ENCODE data around the gene INHBB. TPM values are rescaled to one million over a fixed set of nuclear protein-coding genes. Genes with fewer than 3 reads are reported as not detected.
A peak's percentile ranks its signal among the peaks of the same experiment; 100 is the strongest.
"Not testable (repeated sequence)": the region's sequence is repeated elsewhere in the genome, so short reads cannot be mapped to it uniquely, and the experiment has no call there.

INHBB gene
- total RNA-seq, 2 donors from 2014 or later = 5.8 to 9.9 TPM

DNA sequence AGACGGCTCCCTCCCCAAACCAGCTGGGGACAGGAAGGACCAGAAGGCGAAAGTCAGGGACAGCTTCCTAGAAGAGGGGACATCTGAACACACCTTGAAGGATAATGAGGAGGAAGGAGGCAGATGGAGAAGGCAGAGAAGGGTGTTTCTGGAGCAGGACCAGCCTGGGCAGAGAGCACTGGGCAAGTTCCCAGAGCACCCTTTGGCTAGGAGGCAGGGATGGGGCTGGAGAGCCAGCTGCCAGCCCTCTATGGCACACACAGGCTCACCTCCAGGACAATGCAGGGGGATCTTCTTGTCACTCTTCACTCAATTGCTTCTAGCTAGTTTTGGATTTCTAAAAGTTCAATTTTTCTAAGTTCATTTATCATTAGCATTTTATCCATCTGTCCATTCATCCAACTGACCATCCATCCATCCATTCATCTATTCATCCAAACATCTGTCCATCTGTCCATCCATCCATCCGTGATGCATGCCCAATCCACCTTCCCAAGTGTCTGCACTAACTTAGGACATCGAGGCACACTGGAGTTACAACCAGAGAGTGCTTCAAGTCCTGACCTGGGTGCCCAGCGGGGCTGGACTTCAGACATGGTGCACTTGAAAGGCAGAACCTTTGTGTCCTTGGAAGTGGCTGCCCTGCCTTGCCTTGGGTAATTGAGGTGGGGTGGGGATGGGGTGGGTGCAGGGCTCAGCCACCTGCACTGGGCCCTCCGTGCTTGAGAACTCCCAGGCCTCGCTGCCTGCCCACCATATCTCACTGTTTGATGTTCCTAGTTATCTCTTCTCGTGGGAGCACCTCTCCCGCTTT lies 42.5 kb downstream of the INHBB start:
- DNase-seq (ENCODE audit: low spot score) = peak; percentile 55
- intact Hi-C loops (cut with DNase I) = no loop called here

DNA sequence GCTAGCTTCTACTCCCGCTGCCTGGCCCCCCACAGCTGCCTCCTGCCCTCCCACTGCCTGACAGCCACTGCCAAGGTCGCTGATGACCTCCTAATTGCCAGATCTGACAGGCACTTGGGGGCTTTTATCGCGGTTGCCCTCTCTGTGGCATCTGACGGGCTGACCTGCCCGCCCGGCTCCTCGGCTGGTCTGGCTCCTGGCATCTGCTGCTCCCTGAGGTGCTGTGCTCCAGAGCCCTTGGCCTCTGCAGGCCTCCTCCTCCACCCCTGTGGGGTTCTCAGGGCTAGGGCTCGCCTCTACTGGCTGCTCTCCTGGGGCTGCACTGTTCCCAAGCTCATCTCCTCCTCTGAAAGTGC lies 43.1 kb downstream of the INHBB start:
- DNase-seq (ENCODE audit: low spot score) = peak; percentile 70

DNA sequence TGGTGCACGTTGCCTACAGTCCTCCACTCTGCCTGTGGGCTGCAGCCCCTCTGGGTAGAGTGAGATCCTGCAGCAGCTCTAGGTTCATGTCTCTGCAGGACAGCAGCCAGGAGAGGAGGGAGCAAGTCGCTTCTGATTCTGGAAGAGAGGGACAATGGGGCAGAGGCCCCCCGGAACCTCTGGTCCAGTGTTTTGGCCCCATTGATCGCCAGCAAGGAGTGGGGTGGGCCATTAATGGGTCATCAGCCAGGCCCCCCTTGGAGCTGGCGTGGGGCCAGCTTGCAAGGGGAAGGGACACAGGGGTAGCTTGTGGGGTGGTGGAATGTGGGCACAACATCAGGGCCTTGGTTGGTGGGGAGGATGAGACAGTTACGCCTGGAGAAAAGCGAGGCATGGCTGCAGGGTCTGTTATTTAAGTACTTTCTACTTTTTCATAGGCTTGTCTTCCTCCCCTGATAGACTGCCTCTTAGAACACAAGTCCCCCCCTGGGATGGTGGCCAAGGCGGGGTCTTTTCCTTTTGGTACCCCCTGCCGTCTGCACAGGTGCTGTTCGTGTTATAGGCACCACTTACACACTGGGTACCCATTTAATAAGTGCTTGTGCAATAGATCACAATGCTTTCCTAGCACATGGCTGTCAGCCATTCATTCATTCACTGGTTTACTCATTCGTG lies 44.6 kb downstream of the INHBB start:
- DNase-seq (ENCODE audit: low spot score) = peak; percentile 64
- intact Hi-C loops (cut with DNase I) = no loop called here

More for the DNA sequence above, 43.1 kb downstream of the INHBB start:
- intact Hi-C loops (cut with DNase I) = no loop called here

DNA sequence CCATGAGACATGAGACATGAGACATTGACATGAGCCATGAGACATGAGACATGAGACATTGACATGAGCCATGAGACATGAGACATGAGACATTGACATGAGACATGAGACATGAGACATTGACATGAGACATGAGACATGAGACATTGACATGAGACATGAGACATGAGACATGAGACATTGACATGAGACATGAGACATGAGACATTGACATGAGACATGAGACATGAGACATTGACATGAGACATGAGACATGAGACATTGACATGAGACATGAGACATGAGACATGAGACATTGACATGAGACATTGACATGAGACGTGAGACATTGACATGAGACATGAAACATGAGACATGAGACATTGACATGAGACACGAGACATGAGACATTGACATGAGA lies 45.4 kb downstream of the INHBB start:
- DNase-seq (ENCODE audit: low spot score); intact Hi-C loops (cut with DNase I): not testable (repeated sequence)

DNA sequence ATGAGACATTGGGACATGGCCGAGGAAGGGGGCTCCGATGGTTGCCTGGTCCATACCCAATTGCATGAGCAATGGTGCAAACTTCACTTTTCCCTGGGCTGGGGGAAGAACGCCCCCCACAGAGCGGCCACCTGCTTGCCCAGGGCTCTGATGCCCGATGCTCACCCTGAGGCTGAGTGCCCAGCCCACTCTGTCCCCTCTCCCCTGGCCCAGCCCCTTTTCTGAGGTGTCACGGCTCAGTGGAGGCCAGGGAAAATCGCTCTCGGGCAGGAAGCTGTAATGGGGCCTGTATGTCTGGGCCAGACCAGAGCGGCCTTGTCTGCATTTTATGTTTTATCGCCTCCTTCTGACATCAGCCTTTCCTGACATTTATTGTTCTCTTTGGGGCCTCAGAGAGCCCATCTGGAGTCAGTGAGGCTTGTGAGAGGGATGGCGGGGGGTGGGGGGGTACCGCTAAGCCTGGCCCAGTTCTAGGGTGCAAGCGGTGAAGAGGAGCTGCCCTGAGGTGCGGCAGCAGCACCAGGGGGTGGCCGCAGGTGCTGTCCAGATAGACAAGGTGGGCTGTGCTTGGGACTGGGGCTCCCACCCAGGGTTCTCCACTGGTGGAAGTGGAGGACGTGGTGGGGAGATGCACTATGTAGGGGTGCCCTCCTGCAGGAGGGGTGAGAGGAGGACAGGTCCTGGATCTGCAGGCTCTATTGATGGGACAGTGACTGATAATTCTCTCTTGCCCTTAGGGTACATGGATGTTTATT lies 46.2 kb downstream of the INHBB start:
- DNase-seq (ENCODE audit: low spot score) = peak; percentile 62
- intact Hi-C loops (cut with DNase I) = no loop called here

DNA sequence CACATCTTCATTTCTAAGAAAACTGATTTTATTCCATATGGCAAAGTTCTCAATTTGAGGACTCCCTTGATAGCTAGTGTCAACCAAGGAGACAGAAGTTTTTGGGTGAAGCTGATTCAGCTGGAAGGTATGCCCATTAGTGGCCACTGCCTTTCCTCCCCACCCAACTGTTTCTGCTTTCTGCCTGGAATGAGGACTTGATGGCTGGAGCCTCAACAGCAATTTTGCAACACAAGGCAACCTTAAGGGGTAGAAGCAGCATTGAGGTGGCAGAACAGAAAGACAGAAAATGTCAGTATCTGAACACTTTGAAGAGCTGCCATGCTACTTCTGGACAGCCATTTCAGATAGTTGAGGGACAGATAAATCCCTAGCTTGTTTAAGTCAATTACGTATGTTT lies 47.0 kb downstream of the INHBB start:
- intact Hi-C loops (cut with DNase I) = no loop called here
- no peak for DNase-seq (ENCODE audit: low spot score)

DNA sequence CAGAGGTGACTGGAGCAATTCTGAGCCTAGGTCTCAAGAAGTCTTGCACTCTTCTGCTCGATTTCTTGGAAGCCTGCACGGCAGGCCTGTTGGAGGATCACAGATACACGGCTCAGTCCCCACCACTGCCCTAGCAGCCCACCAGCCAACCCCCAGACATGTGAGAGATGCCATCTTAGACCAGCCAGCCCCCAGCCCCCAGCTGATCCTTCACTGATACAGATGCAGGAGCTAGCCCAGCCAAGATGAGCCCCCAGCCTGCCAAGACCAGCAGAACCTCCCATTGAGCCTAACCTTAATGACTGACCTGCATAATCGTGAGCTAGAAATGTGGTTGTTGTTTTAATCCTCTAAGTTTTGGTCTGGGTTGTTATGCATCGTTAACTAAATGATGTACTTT lies 47.5 kb downstream of the INHBB start:
- DNase-seq (ENCODE audit: low spot score) = peak; percentile 52
- intact Hi-C loops (cut with DNase I) = no loop called here

DNA sequence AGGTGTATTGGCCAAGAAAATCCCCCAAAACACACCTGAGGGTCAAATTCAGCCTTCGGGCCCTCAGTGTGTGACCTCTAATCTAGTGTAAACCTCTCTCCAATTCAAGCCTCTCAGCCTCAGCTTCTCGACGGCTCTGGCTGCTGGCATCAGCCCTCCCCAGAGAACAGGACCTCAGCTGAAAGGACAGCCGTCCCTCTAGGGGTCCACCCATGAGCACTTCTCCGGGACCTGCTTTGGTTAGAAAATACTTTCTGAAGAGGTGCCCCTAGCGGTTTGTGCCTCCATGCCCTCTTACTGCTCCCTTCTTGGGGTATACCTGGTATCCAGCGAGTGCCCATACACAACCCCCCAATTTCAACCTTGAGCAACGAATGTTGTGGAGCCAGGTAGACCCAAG lies 48.8 kb downstream of the INHBB start:
- intact Hi-C loops (cut with DNase I) = no loop called here
- peak; percentile 54 for DNase-seq (ENCODE audit: low spot score)

DNA sequence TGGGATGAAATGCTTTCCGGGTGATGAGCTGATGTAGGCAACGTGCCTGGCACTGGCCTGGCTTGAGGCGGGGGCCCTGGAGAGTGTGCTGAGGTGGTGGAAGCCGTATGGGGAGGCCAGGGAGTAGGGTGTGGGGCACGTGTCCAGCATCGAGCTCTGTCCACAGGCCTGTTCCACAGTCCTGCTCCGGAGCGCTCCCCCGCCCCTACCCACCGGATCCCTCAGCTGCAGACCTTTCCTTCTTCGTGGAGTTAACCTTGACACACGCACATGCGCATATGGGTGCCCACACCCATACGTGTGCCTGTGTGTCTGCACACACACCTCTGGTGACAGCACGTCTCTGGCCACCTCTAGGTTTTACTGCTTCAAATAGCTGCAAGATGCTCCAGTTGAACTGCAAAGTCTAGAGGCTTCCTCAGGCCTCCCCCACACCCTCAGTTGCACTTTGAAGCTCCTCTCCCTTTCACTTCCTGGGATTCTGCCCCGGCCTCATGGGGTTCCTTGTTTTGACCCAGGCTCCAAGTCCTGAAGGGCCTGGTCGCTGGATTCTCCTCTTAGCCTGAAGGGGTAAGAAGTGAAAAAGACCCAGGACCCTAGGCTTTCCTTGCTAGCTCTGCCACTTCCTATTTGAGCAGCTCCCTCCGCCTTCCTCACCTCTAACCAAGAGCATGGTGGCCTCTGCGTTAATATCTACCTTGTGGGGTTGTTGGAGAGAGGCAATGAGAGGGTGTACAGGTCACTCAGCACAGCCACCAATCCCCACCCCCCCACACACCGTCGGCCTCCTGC lies 49.5 kb downstream of the INHBB start:
- intact Hi-C loops (cut with DNase I) = no loop called here
- DNase-seq (ENCODE audit: low spot score) = peak; percentile 73

DNA sequence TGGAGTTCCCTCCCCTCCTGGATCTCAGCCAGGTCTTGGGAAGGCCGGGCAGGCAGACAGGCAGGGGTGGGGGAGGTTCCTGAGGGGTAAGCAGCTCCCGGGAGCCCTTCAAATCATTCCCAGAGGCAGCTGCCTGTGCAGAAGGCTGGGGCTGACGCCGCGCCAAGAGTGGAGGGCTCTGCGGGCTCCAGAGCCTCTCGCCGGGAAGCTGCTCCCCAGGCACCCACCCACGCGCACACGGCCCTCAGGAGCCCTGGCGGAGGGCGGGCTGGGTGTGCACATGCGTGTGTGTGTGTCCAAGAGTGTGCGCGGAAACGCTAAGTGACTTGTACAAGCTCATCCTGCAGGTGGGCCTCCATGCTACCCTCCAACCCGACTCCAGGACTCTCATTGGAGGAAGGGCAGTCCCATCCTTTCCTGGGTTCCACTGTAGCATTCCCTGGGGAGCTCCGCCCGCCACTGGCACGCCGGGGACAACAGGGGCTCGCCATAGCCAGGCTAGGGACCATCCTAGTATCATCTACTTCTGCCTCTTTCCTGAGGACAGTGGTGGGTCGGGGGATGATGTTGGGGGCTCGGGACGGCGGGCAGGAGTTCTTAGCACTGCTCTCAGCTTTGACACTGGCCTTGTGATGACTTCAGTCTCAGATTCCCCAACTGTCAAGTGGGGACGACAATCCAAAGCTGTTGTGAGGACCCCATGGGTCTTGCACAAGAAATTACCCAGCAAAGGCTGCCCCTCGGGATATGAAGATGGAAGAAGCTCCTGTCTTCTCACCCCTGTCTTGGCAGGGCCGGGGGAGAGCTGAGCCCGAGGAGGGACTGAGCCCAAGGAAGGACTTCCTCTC lies 50.3 kb downstream of the INHBB start:
- intact Hi-C loops (cut with DNase I) = no loop called here
- peak; percentile 75 for DNase-seq (ENCODE audit: low spot score)

DNA sequence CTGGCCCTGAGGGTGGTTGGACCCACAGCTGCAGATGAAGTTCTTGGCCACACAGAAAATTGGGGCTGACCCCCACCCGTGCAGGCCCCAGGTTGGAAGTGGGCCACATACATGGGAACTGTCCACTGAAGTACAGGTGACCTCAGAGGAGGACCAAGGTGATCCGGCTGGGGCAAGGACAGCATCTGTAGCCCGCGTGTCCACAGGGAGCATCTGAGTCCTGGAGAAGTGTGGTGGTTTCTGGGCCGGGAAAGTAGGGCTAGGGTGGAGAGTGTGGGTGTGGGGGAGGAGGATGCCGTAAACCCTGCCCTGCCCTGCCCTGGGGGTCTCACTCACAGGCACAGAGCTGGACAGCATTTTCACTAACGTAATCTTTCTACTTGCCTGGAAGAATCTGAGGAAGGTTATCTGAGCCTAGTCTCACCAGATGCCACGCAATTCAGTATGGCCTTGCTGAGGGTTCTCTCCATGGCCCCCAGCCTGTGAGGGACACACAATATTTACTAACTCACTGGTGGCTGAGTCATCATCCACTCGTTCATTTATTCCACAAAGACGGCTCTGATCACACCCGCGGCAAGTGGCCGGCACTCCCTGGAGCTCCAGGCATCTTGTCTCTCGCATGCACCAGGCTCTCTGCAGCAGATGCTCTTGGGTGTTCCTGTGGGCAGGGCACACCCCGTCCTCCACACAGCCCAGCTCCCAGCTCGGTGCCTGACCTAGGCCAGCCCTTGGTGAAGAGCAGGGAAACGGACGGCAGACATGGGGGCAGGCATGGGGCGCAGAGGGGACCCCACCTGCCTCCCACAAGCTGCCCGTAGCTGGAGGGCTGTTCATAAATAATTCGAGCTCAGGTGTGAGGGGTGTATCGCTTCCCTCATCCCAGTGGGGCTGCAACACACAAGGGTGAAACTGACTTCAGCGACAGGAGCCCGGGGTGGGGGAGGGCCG lies 51.2 kb downstream of the INHBB start:
- intact Hi-C loops (cut with DNase I) = no loop called here
- peak; percentile 74 for DNase-seq (ENCODE audit: low spot score)

DNA sequence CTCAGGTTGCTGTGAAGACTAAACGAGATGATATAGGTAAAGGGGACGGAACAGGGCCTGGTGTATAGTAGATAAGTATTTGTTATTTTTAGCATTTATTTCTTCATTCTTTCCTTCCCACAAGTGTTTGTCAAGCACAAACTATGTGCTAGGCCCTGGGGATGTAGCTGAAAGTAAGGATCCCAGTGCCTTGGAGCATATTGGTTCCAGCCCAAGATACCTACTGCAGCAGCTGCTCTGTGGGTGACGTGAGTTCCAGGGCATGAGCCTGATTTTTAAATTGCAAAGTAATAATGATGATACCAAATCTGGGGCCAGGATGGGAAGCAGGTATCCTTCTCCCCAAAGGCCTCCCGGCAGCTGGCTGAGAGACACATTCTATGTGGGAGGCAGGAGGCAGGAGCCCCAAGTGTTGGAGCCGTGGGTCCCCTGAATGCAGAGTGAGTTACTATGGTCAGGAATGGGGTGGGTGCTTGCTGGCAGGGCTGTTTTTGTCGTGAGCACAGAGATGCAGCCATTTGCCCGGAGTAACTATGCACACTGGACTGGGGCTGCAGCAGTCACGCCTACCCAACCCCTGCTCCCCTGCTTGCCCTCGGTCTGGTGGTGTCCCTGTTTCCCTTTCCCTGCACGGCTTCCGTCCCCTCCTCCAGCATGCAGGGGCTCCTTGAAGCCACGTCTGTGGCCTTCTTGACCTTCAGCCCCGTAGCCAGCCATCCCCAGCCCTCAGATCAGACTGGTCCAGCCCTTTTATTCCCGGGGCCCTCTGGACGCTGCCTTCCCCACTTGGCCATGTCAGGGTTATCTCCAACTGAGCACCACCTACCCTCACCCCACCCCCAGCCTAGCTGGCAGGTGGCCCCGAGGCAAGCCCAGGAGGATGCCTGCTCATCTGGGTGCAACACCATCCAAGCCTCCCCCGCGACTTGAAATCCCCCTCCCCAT lies 52.4 kb downstream of the INHBB start:
- intact Hi-C loops (cut with DNase I) = no loop called here
- DNase-seq (ENCODE audit: low spot score) = peak; percentile 77

DNA sequence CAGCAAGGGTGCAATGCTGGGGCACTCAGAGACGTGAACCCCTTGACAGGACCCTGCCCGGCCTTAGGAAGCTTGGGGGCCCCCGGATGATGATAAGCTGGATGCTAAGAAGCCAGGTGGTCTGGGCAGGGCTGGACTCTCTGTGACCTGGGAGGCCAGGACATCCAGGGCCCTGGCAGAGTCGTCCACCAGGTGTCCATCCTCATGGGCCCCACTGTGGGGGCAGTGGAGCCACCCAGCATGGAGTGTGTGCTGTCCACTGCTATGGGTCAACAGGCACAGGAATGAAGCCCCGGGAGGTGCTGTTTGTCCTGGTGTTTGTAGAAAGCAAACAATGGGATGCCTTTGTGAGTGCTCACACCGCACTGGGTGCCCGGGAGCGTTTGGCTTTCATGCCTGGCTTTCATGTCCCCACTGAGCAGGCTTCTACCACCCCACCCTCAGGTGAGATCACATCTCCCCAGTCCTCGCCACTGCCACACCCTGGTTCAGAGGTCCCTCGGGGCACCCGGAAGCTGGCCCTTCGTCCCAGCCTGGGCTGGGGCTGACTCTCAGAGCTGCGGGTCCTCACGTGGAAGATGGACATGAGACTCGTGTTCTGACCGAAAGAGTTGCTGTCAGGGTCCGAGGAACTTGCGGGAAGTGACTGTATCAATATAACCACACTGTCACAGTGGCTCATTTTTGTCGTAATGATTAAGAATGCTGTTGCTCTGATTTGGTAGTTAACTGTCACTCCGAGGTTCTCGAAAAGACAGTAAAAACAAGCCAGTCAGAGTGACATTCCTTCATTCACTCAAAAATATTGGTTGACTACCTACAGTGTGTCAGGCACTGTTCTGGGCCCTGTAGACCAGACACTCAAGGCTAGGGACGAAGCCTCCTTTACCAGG lies 53.3 kb downstream of the INHBB start:
- intact Hi-C loops (cut with DNase I) = no loop called here
- peak; percentile 69 for DNase-seq (ENCODE audit: low spot score)

DNA sequence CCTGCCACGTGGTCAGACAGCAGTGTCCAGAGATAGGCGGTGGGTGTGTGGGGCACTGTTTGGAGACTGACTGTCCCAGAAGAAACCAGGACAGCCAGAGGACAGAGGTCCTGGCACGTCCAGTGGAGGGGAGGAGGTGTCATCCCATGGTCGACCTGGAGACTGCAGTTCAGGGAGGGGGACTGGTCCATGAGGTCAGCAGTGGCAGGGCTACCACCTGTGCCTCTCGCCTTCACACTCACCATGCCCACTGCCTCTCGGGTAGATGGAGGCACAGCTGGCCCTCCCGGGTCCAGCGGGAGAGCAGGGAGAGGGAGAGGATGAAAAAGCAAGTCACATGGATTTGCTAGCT lies 53.9 kb downstream of the INHBB start:
- no peak for DNase-seq (ENCODE audit: low spot score)
- intact Hi-C loops (cut with DNase I) = no loop called here

DNA sequence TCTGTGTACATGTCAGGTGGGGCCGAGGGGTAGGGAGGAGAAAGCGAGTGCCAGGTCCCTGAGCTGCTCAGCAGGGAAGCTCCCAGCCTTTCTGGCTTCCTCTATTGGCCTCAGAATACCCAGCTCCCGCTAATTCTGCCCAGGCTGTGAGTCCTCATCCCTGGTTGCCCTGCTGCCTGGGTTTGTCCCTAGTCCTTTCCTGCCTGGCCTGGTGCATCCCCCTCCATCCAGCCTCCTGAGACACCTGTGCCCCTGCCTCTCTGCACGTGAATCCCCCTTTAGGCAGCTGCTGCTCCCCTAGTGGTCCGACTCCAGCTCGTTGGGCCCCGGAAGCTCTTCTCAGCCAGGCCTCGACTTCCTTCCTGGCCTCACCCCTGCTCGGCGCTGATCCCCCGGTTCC lies 54.6 kb downstream of the INHBB start:
- intact Hi-C loops (cut with DNase I) = no loop called here
- DNase-seq (ENCODE audit: low spot score) = peak; percentile 73

All from posterior vena cava (tissue), 2 donors.